ENCODE results near the gene DCLK1.

DCLK1 gene

DNA sequence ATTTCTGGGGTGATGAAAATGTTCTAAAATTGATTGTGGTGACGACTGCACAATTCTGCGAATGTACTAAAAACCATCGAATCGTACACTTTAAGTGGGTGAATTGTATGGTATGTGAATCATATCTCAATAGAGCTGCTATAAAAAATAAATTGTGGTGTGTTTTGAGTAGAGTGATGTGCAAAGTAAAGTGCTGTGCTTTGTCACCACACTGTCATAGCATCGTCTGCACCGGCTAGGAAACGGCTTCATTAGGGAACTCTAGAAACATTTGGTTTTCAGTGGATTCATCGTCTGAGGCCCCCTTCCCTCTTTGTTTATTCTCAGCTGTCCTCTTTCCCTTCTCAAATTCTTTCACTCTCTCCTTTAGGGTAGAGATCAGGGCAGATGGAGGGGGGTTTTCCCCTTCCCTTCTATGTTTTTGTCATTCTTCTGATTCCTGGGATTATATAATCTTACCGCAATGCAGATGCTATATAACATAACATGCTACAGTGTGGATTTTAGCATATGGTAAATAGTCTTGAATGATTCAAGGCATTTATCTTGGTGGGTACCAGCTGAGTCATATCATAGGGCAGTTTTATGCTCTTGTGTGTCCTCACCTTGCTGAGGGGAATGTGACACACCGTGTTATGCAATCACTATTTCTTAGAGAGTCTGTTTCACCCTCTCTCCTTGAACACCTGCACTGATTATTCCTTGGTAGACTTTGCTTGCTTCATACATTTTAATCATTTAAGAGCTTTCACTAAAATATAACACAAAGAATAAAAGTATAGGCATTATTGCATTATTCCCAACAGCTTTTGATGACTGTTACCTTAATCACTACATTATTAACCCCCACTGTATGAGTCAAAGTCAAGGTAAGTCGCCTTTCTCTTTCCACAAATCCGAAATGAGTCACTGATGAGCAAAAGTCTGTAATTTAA, 239.4 kb downstream of the DCLK1 start:
- DNase-seq = no peak

DNA sequence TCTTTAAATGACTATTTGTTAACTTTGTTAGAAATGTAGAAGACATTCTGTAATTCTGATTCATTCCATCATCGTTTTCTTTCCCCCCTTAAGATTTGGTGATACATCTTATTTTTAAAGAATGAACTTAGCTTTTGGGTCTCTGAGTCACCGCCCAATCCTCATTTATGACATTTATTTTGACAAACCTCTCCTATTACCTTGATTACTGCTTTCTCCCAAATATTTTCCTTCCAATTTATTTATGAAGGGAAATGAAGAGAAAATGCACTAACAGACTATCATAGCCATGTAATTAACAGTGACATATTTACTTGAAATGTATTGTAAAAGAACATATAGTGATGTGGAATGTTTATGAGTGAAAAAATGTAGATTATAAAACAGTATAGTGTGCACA, 241.6 kb downstream of the DCLK1 start:
- no peak for DNase-seq

DNA sequence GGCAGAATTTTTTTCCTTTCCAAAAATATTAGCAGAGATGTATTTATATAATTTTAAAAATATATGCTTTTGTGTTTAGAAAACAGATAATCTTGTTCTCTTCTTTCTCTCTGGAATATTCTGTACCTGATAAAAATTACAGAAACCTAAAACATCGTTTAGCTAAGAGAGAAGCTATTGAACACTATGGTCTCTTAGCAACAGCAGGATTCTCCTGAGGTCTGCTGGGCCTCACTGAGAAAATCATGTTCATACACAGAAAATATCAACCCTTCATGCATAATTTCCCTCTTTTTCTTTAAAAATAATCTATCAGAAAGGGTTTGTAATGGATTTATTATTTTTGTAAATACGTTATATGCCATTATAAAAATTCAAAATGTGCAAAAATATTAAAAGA, 242.2 kb downstream of the DCLK1 start:
- DNase-seq = peak in 2 of 3 experiments; percentile 11 to 75

DNA sequence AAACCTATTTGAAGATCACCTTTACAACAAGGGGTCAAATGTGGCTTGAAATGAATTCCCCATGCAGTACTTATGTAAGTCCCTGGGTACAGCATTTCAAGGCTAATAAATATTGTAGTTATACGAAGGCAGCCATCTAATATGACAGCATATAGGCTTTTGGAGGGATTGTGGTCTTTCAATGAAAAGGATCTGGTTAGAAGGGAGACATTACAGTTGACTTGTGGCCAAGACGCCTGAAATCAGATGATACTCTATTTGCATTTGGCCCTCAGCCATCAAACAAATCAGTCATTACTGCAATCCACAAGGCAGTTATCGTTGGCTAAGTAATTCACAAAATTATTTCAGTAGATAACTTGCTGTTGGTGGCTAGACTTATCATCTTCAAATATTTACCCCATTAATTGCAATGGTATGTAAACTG, 242.7 kb downstream of the DCLK1 start:
- peak; percentile 16 to 78 (median 22) for DNase-seq

DNA sequence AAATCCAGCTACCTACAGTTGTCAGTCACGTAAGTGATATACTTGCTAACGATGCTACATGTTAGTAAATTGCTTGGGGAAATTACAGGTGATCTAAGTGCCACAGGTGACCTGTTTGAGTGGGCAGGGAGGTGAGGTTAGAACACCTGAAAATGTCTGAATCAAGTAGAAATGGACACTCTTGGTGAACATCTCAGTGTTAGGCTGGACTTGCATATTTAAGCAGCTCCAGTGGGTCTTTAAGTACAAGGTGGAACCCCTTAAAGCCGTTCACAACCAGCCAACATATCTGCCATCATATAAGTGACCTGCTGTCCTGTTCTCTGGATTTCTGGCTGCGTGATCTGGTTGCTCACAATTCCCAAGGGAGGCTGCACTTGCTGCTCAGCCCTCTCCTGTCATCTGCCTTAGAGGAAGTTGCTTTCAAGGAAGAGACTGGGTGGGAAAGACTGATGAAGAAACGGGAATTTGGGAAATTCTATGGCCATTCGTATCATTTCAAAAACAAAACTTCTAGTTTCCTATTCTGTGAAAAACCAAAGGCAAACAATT, 244.0 kb downstream of the DCLK1 start:
- DNase-seq = peak in 2 of 3 experiments; percentile 9 to 15

DNA sequence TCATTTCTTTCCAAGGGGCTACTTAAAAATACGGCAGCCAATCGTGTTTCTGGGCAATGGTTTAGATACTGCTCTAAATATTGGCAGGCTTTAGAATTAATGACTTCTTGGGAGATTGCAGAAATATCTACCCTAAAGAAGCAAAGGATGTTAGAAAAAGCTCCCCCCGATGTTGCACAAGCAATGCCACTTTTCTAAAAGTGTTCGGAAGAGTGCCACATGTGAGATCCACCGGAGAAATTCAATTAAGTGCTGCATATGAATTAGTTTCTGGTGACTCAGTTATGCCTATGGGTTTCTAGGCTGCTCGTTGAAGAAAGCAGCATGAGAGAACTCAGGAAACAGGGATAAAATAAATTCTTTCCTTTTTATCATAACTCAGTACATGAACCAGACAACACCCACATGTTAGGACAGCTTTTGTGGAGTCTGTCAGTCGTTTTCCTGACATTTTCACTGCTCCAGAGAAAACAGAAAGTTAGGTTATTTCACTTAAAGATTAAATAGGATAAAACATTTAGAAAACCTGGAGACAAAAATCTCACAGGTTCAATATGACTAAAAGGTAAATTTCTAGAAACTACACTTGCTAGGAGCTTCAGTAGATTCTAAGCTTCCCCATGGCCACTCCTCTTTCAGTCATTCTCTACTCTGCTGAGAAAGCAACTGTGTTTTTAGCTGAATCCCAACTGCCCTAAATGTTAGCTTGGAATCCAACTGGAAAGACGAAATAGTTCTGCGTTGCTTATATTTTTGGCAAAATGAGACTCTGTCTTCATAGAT, 244.7 kb downstream of the DCLK1 start:
- no peak for DNase-seq

DNA sequence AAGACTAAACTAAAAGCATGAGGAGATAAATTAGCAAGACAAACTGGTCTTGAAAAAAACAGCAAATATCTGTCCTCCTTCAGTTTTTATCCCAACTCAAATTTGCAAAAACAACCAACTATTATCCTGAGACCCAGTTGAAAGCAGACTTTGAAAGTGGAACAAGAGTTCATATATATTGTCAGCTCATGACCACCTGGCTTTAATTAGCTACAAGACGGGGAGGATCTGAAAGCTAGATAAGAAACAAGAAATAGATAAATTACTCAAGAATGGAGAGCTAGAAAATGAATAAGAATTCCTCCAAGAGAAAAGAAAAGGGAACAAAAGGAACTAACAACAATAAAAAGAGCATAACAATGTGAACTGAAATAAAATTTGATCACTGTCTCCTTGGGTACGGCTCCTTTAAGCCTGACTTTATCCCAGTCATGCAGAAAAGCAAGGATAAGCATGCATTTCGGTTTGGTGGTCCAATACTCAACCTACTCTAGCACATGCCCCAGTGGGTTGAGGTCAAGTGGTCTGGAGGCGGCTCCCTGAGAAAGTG, 246.9 kb downstream of the DCLK1 start:
- no peak for DNase-seq

DNA sequence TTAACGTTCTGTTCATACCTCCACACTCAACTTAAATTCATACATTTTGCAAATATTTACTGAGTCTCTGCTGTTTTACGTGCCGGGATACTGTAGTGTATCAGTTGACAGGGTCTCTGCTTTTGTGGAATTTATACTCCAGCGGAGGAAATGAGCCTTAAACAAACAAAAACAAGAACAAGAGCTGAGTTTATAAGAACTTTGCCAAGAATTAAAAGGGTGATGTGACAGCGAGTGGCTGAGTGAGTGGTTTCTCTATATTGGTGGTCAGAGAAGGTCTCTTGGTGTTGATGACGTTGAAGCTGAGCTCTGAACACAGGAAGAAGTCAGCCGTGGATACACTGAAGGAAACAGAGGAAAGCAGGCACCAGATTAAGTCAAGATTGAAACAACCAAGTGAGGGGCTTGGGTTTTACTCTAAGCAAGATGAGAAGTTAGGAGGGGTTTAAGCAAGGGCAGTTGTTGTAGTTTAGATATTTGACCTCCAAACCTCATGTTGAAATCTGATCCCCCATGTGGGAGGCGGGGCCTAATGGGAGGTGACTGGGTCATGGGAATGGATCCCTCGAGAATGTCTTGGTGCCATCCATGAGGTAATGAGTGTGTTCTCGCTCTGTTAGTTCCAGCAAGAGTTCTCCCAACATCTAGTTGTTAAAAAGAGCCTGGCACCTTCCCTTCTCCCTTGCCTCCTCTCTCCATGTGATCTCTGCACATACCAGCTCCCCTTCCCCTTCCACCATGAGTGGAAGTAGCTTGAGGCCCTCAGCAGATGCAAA, 248.3 kb downstream of the DCLK1 start:
- no peak for DNase-seq

DNA sequence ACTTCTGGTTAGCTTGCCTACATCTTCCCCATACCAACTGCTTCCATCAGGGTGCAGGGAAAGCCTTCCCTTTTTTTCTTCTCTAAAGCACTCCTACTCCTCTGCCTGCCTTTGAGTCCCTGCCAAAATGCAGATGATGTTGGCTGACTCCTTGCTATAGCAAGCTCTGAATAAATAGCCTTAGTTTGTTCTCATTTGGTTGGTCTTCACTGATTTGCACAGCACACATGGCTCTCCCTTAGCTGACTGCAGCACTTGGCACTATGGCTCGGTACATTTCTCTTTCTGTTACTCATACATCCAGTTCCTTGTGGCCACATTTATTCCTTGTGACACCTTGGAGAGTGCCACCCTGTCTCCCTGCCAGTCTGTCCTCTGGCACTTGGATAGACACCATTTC, 249.8 kb downstream of the DCLK1 start:
- no peak for DNase-seq

DNA sequence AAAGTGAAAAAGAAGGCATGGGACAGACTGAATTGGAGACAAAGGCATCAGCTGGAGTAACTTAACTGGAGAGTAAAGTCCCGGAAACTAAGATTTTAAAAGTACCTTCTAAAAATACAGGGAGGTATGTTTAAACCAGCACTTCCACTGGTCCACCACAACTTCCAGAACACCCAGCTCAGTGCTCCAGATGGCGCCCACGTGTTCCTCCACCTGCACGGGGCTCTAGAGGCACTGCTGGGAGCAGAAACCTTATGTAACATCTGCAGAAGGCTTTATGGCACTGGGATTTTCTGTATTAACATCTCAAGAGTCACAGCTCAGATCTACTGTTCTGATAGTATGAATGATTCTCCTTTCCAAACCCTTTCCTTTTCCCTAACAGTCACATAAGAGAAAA, 252.1 kb downstream of the DCLK1 start:
- no peak for DNase-seq

DNA sequence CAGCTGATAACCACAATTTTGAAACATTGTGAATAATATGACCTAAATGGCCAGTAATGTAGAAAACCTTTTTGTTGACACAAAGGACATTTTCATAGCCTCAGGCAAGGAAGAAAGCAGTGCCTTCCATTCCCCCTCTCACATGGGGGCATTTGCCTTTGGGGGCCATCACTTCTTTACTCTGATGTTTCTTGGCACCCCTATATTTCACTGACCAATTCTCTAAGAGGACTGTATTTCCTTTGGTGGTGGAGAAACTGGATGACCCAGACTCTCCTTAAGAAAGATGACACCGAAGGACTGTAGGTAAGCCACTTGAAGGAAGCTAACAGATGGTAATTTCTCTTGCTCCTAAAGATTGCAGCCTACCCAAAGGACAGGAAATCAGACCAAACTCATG, 254.6 kb downstream of the DCLK1 start:
- DNase-seq = no peak

DNA sequence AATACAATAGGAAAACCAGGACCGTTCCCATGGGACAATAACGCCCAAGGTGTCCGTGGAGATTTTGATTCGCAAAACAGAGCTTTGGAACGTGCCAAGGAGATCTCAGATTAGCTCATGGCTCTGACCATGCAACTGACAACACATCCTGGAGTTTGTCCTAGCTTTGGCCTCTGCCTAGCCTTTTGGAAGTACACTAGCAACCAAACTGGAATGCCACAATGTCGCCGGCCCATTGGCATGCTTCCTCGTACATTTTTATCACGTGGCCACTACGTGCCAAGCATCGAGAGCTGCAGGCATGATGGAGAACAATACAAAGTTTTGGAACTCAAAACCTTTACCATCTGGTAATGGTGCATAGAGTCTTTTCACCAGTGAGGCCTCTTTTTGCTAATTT, 256.5 kb downstream of the DCLK1 start:
- DNase-seq = no peak

DNA sequence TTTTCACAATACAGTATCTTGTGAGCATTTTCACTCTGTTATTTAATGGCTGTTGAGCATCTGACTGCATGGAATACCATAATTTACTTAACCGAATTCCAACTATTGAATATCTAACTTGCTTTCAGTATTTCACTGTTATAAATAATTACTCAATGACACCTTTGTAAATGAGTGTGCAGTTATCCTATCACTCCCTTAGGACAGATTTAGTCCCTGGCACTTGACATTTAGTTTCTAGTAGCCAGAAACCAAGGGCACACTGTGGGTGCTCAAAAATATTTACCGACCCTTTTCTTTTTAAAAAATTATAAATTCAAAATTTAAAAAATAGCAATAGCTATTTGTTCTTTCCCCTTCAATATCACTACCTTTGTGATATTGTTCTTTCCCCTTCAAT, 258.8 kb downstream of the DCLK1 start:
- no peak for DNase-seq

DNA sequence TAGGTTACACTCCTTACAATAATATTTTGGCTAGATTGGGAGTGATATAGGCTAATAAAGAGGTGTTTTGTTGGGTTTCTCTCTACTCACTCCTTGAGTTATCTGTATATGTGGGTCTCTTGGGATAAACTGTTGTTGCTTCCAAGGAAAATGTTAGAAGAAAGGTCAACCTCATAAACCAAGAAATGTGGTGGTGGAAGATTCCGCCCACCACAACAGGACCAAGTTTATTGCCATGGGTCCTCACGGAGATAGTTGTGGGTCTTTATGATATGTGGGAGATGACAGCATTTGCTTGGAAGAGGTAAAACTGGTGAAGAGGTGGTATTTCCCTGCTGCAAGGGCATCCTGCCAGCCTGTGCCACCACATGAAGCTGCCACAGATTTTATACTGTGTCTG, 259.6 kb downstream of the DCLK1 start:
- DNase-seq = no peak

DNA sequence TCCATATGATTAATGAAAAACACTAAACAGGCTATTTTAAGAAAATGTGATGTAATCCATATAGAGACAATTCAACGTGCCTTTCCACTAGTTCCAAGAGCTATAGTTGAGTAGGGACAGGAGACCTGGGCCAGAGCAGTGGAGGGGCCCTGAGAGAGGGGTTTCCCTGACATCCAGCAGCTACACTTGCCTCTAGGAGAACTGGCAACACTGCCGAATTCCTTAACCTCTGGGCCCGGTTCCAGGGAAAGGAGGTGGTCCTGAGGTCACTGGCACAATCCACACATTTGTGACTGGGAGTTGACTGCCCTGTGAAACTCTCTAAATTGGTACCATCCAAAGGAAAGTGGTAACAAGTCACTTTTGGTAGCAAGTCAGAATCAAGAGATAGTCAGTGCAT, 264.4 kb downstream of the DCLK1 start:
- no peak for DNase-seq

DNA sequence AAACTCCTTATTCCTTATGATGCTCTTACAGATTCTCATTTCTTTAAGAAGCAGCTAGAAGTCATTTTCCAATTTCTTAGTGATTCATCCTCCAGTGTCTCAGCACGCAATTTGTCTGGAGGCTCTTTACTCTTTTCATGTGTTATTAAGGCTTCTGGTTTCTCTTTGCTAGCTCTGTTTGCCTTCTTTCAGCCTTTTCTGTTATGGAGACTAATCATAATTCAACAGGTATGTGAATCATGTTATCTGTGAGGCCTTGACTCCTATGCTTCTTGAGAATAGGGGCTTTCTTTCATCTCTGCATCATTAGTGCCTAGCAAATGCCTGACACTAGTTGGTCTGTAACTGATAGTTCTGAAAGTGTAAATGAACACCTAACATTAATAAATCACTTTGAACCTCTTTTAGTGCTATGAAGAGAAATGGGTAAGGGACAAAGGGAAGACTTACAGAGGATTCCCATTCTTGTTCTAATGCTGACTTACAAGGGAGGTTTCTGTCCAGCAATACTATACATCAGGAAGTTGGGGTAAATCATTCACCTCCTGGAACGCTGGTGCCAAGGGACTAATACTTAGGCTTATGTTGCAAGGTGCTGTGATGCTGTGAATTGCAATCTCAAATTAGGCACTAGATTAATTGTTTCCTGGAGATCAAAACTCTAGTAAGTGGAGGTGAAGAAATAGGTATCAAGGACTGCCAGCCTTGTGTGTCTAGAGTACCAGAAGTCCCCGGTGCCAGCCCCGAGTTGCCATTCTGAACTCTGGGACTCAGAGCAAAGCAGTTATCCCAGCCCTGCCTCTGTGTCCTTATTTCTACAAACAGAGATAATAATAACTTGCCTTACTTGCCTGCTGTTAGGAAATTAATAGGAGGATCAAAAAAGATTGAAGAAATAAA, 265.6 kb downstream of the DCLK1 start:
- no peak for DNase-seq

DNA sequence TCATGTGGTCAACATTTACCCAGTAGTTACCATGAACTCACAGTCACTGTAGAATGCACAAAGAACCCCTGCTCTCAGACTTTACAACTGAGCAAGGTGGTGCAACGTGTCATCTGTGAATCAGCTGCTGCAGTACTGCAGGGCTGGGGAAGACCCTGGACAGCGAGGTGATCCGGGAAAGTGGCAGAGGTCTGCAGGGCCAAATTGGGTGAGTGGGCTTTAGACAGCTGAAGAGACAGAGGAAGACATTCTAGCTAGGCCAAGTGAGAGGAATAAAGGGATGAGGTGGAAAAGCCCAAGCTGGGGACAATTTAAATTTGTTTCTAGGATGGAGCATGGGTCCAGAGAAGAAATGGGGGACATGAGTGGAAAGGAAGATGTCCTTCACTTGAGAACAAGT, 270.5 kb downstream of the DCLK1 start:
- DNase-seq = no peak

DNA sequence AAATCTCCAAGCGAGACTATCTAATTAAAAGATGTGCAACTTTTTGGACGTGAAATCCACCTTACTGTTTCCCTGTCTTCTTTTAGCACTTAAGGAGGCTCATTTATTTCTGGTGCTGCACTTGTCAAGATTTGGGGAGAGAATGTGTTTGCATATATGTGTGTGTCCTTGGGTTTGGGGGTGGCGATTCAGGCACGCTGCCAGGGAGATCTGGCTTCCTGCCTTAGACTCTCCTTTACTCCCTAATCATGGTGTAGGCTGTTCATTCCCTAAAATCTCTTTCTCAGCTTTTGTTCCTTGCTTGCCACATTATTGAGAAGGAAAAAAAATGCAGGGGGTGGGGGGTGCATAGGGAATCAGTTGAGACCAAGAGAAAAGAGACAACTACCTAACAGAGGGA, 271.2 kb downstream of the DCLK1 start:
- DNase-seq = no peak

DNA sequence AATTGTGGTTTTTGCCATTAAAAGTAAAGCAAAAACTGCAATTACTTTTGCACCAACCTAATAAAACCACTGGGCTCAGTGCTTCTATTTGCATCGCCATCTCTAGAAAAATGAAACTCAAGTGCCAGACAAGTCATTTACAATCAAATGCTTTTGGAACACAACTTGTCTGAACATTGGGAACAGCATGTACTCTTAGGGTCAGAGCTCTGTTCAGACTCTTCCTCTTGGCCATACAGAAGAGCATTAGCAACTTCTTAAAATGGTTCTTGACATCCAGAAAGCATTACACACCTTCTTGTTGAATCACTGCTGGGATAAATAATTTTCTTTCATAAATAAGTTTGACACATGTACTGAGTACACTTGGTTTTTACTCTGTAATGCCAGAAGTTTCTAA, 272.5 kb downstream of the DCLK1 start:
- no peak for DNase-seq

DNA sequence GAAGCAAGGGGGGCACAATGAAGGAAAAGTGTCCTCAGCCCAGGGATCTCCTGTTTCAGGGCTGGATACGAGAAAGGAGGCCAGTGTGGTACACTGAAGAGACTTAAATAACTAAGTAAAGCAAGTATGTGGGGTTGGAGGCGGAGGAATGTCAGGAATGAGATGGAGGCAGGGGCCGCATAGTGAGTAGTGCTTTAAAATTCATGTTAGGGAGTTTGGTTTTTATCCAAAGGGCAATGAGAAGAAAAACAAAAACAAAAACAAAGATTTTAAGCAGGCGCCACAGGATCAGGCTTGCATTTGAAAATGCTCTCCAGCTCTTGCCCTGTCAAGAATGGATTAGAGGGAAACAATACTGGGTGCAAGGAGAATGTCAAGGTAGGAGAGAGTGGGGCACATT, 273.4 kb downstream of the DCLK1 start:
- DNase-seq = no peak

DNA sequence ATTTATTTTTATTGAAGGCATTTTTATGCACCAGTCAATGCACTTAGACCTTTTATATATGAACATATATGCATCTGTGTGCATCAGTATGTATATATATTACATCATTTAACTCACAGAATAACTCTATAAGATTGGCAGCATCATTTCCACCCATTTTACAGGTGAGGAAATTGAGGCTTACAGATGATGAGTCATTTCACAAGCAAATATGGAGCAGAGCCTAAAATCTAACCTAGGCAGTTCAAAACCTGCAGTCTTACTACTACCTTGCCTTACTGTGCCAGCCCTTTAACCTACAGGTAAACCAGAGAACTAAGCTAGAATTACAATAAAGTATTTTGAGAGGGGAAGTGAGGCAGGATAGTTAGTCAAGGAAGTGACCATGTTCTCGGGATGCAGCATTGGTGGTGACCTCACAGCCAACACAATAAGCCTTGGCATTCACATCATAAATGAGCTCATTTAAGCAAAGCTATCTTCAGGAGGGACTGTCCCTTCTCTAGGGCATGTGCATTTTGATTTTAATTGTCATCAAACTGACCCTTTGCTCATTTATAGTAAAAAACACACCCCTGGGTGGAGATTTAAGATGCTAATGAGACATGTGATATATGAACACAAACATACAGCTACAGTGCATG, 274.3 kb downstream of the DCLK1 start:
- DNase-seq = no peak
